Left ventricle myocardium inferior (tissue), 1 donor: ENCODE results near the gene LRP8. TPM values are rescaled to one million over a fixed set of nuclear protein-coding genes. Genes with fewer than 3 reads are reported as not detected.

ENCODE experiments used
- DNase-seq: peaks from one replicate; pipeline ENCODE4 v3.0.0-alpha.2; 2020
- H3K27ac ChIP-seq: fragments of 200-600 bp; replicated peaks from 2 replicates; pipeline ENCODE4 v1.8.0; 2021
- H3K27me3 ChIP-seq: fragments of 200-600 bp; 2 replicates; pipeline ENCODE4 v1.8.0; 2021; ENCODE audit warnings: low read depth
- H3K36me3 ChIP-seq: fragments of 200-600 bp; 2 replicates; pipeline ENCODE4 v1.8.0; 2021
- H3K4me1 ChIP-seq: fragments of 200-600 bp; 2 replicates; pipeline ENCODE4 v1.8.0; 2021
- H3K4me3 ChIP-seq: fragments of 200-600 bp; 2 replicates; pipeline ENCODE4 v1.8.0; 2021; ENCODE audit warnings: mild to moderate bottlenecking, moderate library complexity
- H3K9me3 ChIP-seq: fragments of 200-600 bp; replicated peaks from 2 replicates; pipeline ENCODE4 v1.8.0; 2021
- intact Hi-C: fragments of 100-400 bp; cut with micrococcal nuclease; formaldehyde crosslinking; loops from one replicate; pipeline ENCODE4 v1.11.0; 2022
- total RNA-seq: library from RNA; stranded (reverse); fragmentation: NEBNext Ultra II Directional; extraction: Animal tissue kit (Norgen Biotek cat#: 25700); gene quantifications from one replicate; pipeline ENCODE4 v1.2.1, GENCODE V29; 2021
- TF ChIP-seq, protein P1 (sequence below): fragments of 200-600 bp; IDR thresholded peaks from 2 replicates; pipeline ENCODE4 v1.8.0; 2021; ENCODE audit warnings: antibody characterized with exemption, mild to moderate bottlenecking, borderline replicate concordance
- donor health status: DM: no; HTN: yes; CAD: no; lungs with severe emphysema.

LRP8 gene
- total RNA-seq, 1 donor from 2014 or later = 1.8 TPM

DNA sequence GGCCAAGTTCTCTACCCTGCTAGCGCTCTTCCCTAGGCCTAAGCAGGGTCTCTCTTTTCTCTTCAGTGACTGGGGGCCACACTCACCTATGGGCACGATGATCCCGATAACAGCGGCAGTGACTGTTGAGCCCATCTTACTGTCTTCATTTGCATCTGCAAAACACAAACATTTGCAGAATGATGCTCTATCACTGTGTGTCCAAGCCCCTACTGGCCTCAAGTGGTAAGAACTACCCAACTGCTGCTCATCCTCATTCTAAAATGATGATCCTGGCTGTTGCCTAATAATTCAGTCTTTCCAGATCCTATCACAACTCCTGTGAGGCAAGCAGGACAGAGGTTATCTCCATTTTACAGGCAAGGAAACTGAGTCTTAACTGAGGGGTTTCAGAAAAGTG is 72.8 kb downstream of the LRP8 start:
- Histone ChIP-seq H3K36me3 (no peaks in the 10 kb centered on the region), H3K27me3 (no peaks in the 10 kb centered on the region), H3K9me3 (no peaks in the 10 kb centered on the region), H3K4me1 (no peaks in the 10 kb centered on the region), H3K4me3 (no peak overlapping the region), H3K27ac (no peak overlapping the region)
- TF ChIP-seq, protein P1, sequence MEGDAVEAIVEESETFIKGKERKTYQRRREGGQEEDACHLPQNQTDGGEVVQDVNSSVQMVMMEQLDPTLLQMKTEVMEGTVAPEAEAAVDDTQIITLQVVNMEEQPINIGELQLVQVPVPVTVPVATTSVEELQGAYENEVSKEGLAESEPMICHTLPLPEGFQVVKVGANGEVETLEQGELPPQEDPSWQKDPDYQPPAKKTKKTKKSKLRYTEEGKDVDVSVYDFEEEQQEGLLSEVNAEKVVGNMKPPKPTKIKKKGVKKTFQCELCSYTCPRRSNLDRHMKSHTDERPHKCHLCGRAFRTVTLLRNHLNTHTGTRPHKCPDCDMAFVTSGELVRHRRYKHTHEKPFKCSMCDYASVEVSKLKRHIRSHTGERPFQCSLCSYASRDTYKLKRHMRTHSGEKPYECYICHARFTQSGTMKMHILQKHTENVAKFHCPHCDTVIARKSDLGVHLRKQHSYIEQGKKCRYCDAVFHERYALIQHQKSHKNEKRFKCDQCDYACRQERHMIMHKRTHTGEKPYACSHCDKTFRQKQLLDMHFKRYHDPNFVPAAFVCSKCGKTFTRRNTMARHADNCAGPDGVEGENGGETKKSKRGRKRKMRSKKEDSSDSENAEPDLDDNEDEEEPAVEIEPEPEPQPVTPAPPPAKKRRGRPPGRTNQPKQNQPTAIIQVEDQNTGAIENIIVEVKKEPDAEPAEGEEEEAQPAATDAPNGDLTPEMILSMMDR = no peak
- intact Hi-C loops = no loop called here
- DNase-seq = no peak

DNA sequence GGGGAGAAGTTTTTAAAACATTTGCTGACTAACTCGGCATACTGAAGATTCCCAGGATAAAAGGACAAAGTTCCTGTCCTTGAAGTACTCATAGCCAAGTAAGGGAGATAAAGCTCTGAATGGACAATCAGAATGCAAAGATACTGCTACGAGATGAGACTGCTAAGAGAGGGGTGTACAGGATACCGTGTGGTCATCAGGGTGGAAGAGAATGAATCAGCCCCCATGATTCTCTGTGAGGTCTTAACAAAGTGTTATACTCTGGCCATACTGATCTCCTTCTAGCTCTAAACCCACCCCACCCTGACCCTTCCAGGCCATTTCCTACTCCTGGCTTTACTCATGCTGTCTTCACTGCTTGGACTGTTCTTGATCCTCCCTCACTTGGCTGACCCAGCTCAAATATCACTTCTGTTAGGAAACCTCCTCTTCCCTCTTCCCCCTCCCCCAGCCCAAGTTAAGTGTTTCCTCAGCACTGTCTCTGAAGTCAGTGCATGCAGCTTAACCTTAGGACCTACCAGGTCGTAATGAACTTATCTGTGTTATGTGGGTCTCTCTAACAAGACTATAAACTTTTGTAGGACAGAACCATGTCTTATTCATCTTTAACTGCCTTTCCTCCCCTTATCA is 73.7 kb downstream of the LRP8 start:
- peaks cover 7% of the 10 kb centered on the region for H3K4me1 ChIP-seq
- no peak for DNase-seq
- H3K9me3 ChIP-seq = no peaks in the 10 kb centered on the region
- intact Hi-C loops = no loop called here
- TF ChIP-seq, protein P1 = no peak
- H3K27me3 ChIP-seq = no peaks in the 10 kb centered on the region
- H3K4me3 ChIP-seq = no peak overlapping the region
- H3K36me3 ChIP-seq = no peaks in the 10 kb centered on the region
- no peak overlapping the region for H3K27ac ChIP-seq

DNA sequence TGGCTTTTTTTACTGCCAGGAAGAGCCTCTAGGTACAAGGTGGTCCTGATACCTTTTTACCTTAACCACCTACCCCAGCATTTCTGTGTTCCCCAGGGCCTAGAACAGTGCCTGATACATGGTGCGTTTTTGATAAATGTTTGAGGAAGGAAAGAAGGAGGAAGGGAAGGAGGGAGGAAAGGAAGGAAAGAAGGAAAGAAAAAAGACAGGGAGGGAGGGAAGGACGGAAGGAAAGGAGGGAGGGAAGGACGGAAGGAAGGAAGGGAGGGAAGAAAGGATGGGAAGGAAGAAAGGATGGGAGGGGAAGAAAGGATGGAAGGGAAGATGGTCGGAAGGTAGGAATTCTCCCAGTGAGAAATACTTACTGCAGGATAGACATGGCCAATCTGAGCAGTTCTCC is 77.5 kb downstream of the LRP8 start:
- Histone ChIP-seq H3K27ac (no peak overlapping the region), H3K4me1 (peaks cover 8% of the 10 kb centered on the region), H3K36me3 (no peaks in the 10 kb centered on the region), H3K9me3 (no peaks in the 10 kb centered on the region), H3K4me3 (no peak overlapping the region), H3K27me3 (no peaks in the 10 kb centered on the region)
- intact Hi-C loops = no loop called here
- DNase-seq = no peak
- TF ChIP-seq, protein P1 = no peak

DNA sequence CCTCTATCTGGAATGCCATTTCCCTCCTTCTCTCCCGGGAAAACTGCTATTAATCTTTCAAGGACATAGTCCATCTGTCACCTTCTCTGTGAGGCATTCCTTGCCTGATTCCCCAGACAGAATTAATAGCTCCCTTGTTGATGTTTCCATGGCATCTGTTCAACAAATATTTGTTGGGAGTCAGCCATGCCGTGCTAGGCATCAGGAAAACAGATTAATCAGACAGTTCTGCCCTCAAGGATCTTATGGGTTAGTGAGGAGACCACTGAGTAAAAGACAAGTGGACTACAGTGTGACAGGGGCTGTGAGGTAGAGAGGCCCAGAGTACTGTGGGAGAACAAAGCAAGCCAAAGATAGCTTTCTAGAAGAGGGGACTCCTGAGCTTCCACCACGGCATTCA is 78.2 kb downstream of the LRP8 start:
- Histone ChIP-seq H3K27me3 (no peaks in the 10 kb centered on the region), H3K36me3 (no peaks in the 10 kb centered on the region), H3K9me3 (no peaks in the 10 kb centered on the region), H3K4me1 (peaks cover 8% of the 10 kb centered on the region), H3K4me3 (no peak overlapping the region), H3K27ac (no peak overlapping the region)
- no peak for DNase-seq
- TF ChIP-seq, protein P1 = no peak
- intact Hi-C loops = no loop called here

DNA sequence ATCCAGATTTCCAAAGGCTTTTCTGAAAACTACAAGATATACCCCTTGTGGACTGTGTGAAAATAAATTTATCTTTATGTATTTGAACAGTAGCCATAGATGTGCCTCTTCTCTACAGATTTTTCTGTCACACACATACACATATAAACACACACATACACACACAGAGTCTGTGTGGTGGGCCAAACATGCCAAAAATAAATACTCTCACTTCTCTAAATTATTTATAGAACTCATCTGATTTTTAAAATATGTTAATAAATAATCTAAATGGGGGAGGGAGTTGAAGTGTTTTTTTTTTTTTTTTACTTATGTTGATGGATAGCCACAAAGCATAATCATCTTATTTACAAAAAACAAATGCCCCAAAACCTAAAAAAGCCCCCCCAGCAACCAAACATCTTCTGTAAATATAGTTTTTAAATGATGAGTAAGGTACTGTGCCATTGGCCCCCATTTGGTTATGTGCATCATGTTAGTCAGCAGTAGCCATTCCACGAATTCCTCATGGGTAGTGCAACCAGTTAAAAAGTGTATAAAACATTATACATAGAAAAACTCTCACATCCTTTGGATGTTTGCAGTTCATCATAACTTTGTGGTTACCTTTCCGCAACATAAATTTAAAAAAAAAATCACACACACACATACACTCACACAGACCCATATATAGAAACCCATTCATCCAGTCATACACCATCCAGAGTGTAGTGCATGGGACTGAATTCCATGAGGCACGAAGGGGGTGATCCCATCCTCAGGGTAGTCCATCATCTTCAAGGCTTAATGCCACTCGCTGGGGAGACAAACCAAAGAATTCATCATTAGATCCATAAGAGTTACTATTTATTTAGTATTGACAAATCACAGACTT is 81.4 kb downstream of the LRP8 start:
- no peak overlapping the region for H3K4me3 ChIP-seq
- no peaks in the 10 kb centered on the region for H3K36me3 ChIP-seq
- intact Hi-C loops = no loop called here
- H3K4me1 ChIP-seq = peaks cover 8% of the 10 kb centered on the region
- DNase-seq = no peak
- no peak overlapping the region for H3K27ac ChIP-seq
- TF ChIP-seq, protein P1 = no peak
- H3K27me3 ChIP-seq = no peaks in the 10 kb centered on the region
- no peaks in the 10 kb centered on the region for H3K9me3 ChIP-seq
